SK-N-DZ (cell line): Measurements from ENCODE around the gene CAMK1D.
"Not testable (repeated sequence)": the region's sequence is repeated elsewhere in the genome, so short reads cannot be mapped to it uniquely, and the experiment has no call there.

Source experiments
- DNase-seq: peaks from one replicate; pipeline ENCODE4 v3.0.0-alpha.2; 2015; ENCODE audit warnings: low spot score

CAMK1D gene

DNA sequence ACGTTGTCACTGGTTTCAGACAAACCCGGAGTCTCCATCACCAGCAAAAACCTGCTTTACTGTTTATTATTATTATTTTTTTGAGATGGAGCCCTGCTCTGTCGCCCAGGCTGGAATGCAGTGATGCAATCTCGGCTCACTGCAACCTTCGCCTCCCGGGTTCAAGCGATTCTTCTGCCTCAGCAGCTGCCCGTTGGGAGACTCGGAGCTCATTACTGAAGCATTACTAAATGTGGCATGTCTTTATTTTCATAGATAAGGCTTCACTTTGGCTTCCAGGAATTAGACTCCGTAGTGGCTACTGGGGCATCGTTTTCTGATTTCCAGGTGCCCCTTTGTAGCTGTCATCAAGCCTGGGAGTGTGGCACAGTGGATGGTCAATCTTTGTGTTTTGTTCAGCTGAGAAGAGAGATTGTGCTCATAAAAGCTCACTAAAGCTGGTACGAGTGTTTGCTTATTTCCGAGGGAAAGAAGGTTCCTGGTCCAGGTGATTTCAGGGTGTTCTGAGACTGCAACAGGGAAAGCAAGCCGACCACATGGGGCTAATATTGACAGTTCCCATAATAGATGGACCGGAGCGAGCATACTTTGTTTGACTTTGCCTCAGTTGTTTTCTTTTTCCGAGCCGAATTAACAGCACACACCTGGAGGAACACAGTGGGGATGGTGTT lies 163.1 kb downstream of the CAMK1D start:
- no peak for DNase-seq

DNA sequence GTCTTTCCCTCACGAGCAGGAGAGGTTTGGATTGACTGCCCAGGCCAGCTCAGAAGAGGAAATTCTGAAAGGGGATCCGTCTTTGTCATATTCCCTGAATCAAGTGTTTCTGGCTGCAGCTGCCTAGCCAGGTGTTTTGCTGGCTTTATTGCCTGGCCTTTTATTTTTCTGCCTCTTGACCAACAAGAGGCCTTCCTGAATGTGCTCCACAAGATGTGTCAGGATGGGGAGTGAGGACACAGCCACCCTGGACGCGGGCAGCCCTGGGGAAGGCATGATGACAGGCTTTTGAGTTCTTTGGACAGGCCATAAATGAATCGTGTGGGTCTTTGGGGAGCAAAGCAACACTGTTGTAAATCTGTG lies 163.6 kb downstream of the CAMK1D start:
- DNase-seq = no peak

DNA sequence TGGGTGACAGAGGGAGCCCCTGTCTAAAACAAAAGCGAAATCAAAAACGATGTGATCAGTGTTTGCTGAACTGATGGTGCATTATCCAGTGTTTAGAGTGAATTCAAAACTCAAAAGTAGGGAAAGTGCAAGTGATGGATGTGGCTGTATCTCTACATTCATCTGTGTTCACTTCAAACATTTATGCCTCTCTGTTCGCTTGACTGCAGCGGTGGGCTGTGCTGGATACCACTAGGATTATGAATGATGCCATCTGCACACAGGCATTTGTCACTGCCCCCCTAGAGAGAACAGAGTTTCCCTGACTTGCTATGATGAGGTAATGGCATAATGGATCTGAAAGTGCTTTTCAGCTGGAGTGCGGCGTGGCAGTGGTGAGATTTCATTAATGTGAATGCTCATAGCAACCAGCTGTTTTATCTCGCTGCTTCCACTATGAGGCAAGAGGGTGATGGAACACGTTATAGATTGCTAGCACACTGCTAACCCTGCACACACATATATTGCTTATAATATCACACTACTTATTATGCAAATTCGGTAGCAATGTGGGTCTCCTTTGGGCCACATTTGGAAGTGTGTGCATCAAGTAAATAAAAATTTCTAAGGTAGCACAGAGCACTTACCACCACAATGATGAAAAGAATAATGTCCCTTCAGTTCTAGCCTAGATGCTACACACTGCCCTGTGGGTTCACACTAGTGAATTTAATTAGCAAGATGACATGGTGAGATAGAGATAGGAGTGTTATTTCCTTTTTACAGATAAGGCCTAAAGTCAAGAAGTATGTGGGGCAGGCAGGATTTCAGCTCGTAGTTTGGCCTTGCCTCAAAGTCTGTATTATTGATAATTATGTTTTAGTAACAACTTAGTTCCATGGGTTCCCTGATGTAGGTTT lies 164.7 kb downstream of the CAMK1D start:
- DNase-seq = peak; percentile 31

DNA sequence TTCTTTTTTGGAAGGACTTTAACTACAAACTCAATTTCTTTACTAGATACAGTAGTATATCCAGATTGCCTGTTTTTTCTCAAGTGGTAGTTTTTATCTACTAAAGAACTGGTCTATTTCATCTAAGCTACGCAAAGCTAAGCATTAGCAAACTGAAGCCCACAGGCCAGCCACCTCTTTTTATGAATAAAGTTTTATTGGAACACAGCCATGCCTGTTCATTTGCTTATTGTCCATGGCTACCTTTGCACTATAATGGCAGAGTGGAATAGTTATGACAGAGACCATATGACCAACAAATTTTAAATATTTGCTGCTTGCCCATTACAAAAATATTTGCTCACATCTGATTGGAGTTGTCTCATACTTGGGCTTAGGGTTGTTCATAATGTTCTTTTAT lies 168.7 kb downstream of the CAMK1D start:
- no peak for DNase-seq

DNA sequence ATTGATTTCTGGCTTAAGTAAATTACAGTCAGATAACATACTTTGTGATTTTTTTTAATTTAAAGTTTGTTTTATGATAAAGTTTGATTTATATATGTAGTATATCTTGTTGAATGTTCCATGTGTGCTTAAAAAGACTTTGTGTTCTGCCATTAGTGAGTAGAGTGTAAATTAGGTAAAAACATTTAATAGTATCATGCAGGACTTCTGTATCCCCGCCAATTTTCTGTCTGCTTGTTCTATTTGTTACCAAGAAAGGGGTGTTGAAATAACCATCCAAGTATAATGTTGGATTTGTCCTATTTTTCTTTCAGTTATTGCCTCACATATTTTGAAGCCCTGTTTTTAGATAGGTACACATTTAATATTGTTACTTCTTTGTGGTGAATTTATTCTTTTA lies 172.1 kb downstream of the CAMK1D start:
- DNase-seq = no peak

DNA sequence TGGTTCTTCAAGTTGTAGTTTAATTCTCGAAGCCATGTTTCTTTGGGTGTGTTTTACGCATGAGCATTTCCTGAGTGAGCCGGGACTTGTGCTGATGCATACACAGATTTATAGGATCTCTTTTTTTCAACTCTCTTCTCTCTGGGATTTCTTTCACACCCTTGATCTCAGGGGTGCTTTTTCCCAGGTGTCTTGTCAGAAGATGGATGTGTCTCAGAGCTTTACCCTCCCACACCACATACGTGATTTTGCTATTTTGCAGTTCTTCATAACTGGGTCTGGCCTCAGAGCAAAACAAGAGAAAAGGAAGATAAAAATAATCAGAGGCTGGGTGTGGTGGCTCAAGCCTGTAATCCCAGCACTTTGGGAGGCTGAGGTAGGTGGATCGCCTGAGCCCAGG lies 177.0 kb downstream of the CAMK1D start:
- no peak for DNase-seq

DNA sequence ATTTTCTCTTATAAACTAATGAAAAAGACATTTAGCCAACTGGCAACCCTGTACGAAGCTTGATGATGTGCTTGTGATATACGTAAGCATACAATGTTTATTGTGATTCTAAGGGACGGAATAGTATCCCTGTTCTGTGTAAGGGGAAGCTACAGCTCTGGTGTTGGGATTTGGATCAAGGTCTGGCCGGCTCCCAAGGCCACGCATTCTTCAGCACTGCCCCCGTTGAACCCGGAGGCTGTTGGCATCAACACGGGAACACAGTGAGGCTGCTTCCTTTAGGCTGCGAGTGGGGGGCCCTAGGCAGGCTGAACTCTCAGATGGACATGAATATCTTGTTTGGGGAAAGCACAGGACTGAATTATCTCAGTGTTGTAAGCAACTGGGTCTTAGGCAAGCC lies 180.6 kb downstream of the CAMK1D start:
- no peak for DNase-seq

DNA sequence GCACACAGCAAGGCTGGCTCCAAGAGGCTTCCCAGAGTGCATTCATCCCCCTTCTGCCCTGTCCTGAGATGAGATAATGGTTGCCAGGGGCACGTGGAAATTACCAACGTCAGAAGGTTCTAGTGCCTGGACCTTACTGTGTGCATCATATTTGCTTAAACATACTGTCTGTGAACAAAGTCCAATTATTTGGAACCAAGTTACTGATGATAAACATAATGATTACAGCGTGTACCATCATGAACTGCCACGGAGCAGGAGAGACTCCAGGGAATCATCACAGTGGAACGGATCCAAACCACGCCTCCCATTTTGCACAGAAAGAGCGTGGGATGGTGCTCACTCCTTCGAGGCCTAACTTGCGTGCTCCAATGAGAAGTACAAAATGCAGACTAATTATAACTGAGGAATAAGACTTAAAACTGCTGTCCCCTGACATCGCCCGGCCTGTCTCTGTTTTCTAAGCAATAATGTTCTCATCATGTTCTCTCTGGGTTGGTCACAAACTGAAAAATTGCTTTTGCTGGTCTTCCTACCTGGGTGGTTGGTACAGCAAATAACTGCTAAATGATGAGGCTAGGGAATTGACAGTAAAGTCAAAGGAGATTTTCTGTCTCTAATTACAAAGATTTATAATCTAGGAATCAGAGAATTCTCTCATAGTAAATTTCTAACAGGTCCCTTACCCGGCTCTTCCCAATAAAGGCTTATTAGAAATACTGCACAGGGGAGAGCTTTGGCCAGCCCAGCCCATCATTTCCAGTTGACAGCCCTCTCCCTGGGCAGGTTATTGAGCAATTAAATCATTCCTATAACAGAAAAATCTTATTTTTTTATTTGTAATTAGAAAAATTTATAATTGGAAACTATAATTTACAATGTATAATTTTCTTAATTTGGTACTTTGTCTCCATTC lies 182.2 kb downstream of the CAMK1D start:
- no peak for DNase-seq

DNA sequence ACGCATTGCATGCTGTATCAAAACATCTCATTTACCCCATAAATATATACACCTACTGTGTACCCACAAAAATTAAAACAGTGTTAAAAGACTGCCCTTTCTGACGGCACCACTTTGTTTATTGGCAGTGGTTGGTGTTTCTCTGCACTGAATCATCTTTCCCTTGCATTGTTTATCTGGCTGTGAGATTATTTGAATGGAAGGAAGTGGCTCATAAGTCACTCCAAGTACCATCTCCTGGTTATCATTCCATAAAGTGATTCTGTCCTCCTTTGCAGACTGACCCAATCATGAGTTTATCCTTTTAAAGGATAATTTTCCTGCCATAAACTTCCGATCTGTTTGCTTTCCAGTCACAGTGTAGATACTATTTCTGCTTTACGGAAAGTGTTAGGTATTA lies 183.8 kb downstream of the CAMK1D start:
- DNase-seq = no peak

DNA sequence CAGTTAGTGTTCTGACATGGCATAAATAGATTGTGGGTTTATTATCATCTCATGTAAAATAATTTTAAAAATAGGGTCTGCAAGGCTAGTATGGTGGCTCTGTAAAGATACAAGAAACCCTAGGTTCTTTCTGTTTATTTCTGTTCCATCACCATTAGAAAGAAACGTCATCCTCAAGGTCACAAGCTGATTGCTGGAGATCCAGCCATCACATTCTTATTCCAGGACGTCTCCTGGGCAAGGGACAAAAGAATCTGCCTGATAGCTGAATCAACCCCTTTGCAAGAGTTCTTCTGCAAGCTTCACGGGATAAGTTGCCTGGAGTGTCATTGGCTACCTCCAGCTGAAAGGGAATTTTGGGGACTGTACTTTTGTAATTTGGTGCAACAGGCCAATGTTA lies 184.4 kb downstream of the CAMK1D start:
- DNase-seq = no peak

DNA sequence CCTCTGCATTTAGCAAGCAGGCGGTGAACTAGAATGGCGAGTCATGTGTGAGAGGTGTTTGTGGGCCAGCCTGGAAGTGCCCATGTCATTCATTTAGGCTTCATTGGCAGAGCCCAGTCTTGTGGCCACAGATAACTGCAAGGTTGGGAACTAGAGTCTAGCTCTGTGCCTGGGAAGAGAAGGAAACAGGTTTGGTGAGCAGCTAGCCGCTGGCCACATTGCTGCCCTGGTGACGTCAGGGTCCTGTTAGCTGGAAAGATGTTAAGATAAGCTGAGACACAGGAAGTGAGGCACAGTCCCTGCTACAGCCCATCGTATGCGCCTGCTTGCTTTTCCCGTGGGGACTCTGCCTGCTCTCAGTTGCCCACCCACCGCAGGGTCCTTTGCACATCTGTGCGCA lies 185.5 kb downstream of the CAMK1D start:
- peak; percentile 59 for DNase-seq

DNA sequence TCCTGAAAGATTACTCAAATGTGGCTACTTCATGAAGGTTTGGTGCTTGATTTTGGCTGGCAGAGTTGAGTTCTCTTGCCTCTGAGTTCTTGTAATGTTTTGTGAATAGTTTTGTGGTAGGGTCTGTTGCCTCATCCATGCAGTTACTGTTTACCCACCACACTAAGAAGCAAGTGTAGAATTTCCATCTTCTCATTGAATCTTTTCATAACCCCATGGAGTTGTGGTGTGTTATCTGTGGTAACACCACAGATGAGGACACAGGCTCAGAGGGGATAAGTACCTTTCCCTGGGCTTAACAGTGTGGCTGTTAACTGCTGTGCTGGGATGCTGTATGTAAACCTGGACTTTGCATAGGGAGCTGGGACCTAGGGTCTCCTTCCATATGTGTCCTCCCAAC lies 186.3 kb downstream of the CAMK1D start:
- no peak for DNase-seq

DNA sequence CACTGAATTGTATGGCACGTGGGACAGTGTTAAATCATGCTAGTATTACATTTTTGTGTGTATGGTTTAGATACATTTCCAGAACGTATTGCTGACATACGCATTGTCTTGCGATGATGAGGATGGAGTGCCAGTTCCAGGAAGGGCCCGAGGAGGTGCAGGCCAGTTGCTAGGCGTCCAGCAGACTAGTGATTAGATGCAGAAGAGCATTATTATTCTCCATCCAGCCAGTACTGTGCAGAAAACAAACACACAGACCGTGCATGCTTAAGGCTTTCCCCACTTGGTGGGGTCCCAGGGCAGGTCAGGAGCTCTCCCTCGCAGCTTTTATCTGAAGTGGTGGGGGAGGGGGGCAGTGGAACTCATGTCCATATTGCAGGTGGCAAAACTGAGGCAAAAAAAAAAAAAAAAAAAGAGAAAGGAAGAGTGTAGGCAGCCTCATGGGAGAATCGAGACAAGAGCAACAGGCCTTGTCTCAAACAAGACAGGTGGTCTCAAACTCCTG lies 189.2 kb downstream of the CAMK1D start:
- no peak for DNase-seq

DNA sequence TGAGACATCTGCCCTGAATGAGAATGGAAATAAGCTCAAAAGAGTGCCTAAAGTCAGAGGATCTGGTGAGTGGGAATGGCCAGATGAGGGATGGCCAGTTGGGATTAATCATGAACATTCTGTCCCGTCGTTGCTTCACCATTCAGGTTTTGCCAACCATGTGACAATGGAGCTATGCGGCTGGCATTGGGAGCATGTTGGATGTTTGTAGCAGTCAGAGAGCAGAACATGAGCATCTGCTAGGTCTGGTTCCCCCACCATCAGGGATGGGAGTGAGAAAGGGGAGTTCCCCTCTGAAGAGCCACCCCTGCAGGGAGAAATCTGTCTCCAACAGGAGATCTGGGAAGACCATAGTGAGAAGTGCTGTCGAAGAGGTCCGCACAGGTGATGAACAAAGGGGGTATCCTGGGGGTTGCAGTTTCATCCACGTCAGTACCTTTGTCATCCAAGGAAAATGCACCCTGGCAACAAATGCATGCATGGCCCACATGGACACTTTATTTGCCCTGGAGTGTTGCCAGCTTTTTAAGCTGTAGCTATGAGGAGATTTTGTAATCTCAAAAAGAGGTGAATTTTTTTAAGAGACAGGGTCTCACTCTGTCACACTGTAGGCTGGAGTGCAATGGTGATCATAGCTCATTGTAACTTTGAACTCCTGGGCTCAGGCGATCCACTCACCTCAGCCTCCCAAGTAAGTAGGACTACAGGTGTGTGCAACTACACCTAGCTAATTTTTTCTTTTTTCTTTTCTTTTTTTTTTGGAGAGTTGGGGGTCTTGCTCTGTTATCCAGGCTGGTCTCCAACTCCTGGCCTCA lies 190.2 kb downstream of the CAMK1D start:
- DNase-seq = no peak

DNA sequence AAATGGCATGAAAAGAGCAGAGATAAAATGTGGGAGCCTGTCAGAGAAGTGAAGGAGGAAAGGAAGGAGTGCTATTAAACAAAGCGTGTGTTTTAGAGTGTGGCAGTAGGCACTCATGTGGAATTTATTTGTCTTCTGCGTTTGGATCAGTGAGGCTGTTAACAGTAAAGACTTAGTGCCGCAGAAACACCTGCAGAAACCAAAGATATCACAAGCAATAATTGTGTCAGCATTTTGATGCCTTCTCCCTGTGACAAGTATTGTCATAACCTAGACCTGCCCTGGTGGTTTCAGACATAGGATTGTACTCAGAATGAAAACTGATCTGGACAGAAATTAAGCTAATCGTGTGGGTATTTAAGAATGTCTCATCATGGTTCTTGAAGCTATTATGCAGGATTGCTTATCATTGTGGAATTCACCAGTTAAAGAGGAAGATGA lies 191.0 kb downstream of the CAMK1D start:
- DNase-seq = no peak

DNA sequence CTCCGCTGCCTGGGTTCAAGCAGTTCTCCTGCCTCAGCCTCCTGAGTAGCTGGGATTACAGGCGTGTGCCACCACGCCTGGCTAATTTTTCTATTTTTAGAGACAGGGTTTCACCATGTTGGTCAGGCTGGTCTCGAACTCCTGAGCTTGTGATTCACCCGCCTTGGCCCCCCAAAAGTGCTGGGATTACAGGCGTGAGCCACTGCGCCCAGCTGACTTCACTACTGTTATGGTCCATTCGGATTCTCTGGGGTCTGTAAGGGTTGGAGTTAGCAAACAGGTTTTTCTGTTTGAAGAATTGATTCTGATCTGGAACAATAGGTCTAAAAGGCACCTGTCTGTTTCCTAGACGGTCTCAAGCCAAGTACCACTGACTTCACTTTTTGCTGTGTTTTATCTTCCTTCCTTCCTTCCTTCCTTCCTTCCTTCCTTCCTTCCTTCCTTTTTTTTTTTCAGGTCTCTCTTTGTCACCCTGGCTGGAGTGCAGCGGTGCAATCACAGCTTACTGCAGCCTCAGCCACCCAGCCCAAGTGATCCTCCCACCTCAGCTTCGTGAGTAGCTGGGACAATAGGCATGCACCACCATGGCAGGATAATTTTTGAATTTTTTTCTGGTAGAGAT lies 192.2 kb downstream of the CAMK1D start:
- no peak for DNase-seq

DNA sequence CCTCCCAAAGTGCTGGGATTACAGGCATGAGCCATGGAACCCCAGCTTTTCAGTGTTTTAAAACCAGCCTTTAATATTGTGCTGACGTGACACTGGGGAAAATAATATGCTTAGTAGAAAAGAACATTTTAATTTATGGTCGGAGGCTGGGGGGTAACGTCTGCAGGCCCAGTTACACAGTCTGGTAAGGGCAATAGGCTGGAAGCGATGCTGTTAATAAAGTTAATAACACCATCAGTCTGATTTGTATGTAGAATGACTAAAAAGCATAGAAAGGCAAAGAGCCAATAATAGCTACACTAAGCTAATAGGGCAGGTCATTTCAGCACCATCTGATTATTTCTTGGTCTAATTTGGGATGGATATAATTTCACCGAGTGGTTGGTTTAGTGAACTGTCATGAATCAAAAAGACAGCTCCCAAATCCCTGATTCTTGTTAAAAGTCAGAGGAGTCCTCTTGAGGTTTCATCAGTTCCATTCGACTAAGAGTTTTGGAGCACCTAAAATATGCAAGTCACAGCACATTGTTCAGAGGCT lies 192.9 kb downstream of the CAMK1D start:
- no peak for DNase-seq

DNA sequence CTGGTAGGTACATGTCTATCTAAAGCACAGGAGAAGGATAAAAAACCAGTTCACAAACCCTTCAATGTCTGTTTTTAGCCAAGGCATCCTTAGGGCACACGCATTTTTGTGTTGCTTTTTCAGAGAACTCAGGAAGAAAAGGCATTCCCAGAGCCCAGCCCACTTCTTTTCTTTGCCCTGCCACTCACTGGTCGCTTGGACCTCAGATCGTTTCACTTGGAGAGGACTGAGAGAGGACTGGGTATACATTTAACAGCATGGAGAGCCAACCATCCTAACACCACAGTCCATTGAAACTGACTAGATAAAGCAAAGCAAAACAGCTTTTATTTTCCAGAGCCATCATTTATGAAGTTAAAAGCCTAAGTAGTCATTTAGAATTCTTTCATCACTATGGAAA lies 194.2 kb downstream of the CAMK1D start:
- no peak for DNase-seq

DNA sequence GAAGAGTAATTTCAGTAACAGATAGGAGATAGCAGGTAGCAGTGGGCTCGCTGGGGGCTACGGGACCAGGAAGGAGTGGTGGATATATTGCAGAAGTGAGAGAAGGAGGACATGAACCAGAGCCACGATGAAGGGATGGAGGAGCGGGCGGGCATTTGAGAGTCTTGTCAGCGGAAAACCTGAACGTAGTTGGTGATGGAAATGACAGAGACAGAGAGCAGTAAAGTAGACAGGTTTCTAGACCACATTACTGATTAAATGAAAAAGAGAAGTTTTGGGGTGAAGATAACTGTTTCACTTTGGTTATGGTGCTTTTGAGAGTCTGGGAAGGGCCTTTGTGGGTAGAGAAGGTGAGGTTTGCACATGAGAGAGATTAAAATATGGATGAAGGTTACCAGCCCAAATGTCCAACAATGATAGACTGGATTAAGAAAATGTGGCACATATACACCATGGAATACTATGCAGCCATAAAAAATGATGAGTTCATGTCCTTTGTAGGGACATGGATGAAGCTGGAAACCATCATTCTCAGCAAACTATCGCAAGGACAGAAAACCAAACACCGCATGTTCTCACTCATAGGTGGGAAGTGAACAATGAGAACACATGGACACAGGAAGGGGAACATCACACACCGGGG lies 196.9 kb downstream of the CAMK1D start:
- DNase-seq = not testable (repeated sequence)

DNA sequence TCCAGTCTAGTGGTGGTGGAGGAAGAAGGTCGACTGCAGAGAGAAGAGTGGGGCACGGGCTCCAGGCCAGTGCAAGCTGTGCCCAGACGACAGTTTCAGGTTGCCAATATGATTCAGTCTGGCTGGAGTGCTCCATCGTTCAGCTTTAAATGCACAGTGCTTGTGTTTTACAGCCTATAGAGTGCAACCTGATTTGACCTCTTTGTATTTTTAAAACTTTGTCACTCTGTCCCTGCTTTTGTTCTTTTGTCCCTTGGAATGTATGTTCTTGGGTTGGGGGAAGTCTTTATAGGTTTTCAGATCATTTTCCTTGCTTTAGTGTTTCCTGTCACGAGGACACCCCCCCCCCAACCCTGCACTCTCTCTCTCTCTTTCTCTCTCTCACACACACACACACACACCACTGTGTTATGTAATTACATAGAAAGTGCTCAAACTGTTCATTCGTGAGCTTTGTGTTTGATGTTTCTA lies 198.0 kb downstream of the CAMK1D start:
- DNase-seq = no peak
